A673 (cell line): ENCODE data around the gene ASB6.

Experiments used
- EZH2 ChIP-seq: fragments of 200-600 bp; sonication (generic); IDR thresholded peaks from 2 replicates; pipeline ENCODE4 v1.6.1; 2017; ENCODE audit warnings: borderline replicate concordance, low read depth, mild to moderate bottlenecking, mixed read lengths, antibody characterized with exemption, low read length; ENCODE audit not compliant: poor library complexity, severe bottlenecking
- TF ChIP-seq, protein P1 (sequence below): fragments of 300-800, 200-600 bp; sonication (generic); conservative IDR thresholded peaks from 2 replicates; pipeline ENCODE4 v1.5.1; 2017; ENCODE audit warnings: low read depth, mild to moderate bottlenecking, antibody characterized with exemption, low read length, moderate library complexity, mixed read lengths

DNA sequence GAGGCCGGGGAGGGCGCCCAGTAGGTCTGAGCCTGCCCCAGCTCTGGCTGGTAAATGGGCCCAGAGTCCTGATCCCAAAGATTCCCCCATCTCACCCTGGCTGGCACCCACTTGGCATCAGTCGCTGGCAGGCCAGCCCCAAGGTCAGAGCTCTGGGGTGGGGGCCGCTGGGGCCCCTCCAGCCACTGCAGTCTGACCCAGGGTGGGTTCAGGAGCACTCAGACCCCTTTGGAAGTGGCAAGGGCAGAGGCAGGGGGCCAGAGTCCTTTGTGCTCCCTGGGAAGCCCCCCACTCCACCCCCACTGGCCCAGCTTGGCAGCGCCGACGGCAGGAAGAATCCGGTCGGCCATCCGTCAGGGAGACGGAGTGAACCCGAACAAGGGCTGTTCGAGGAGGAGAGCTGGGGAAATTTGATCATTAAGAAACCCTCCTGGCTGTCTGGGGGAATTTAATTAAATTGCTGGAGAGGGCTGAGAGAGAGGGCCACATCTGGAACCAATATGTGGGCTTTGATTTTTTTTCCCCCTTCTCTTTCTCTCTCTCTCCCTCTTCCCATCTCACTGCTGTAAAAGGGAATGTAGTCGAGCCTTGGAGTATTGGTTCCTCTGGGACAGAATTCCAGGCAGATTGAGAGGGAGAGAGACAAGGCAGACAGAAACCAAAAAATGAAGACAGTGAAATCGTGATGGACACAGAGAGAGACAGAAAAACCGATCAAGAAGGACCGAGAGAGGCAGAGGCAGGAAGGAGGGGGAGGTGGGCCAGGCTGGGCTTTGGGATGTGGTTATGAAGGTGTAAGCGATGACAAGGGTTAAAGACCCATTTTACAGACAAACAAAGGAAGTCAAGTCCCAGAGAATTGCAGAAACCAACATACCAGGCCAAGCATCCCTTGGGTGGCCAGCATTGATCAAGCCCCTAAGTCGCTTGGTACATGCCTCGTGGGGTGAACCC is 8.1 kb upstream of the ASB6 start:
- TF ChIP-seq, protein P1, sequence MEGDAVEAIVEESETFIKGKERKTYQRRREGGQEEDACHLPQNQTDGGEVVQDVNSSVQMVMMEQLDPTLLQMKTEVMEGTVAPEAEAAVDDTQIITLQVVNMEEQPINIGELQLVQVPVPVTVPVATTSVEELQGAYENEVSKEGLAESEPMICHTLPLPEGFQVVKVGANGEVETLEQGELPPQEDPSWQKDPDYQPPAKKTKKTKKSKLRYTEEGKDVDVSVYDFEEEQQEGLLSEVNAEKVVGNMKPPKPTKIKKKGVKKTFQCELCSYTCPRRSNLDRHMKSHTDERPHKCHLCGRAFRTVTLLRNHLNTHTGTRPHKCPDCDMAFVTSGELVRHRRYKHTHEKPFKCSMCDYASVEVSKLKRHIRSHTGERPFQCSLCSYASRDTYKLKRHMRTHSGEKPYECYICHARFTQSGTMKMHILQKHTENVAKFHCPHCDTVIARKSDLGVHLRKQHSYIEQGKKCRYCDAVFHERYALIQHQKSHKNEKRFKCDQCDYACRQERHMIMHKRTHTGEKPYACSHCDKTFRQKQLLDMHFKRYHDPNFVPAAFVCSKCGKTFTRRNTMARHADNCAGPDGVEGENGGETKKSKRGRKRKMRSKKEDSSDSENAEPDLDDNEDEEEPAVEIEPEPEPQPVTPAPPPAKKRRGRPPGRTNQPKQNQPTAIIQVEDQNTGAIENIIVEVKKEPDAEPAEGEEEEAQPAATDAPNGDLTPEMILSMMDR: no peak
- TF ChIP-seq EZH2: no peak
